Metanephros (tissue), 2 donors: Measurements from ENCODE around the gene SLC46A3. TPM values are rescaled to one million over a fixed set of nuclear protein-coding genes. Genes with fewer than 3 reads are reported as not detected.

ENCODE experiments used
- small RNA-seq: library from RNA; depleted of rRNA; stranded (forward); fragments of <200 nt; gene quantifications from one replicate; pipeline ENCODE3, GENCODE V24; 2014; ENCODE audit warnings: low replicate concordance
- total RNA-seq: library from RNA; depleted of rRNA; stranded (reverse); fragments of >200 nt; gene quantifications from one replicate; pipeline ENCODE4 v1.2.3, GENCODE V29; 2014

The SLC46A3 gene
- total RNA-seq = 2.7 TPM

GRCh38 chr13:28718543-28719226 is at the start of gene SLC46A3:
SLC46A3 (minus strand) TSS chr13:28718970; CDS start chr13:28717998, 972 bp downstream.

GRCh38 chr13:28658796-28659620 is 59.8 kb downstream of the SLC46A3 start, which contains the start of gene POMP:
POMP (plus strand) TSS chr13:28659130; CDS start chr13:28659185, 55 bp downstream.

Small RNAs within 50 kb of the gene (small RNA-seq; reads per million reads assigned to genes)
- gene RNU6-53P = not detected

Other genes starting within 250 kb of the SLC46A3 start
- gene FLT1, start 223.8 kb downstream of the SLC46A3 start, total RNA-seq = 84.8 TPM
- gene POMP, start 59.8 kb downstream of the SLC46A3 start, total RNA-seq = 36.2 TPM
- gene MTUS2, start 101.4 kb upstream of the SLC46A3 start, total RNA-seq = 3.3 TPM